ENCODE results near the gene DACT3. TPM values are rescaled to one million over a fixed set of nuclear protein-coding genes. Genes with fewer than 3 reads are reported as not detected.

Gene DACT3
- total and polyA plus RNA-seq, 2 of the 13 experiments (the other 11 are each of a cell fraction or from before 2014, with no cell fraction given) = 0.04 TPM; not detected in 1

GRCh38 chr19:46600384-46601317 is 60.3 kb downstream of the DACT3 start (continued):
- peak; percentile 76; the same call in 1 of the 2 replicates for TF ChIP-seq ZHX2 (IDR thresholded peaks at IDR 0.05; ENCODE audit: low read depth)
- TF ChIP-seq ZHX2 (CRISPR knock-in tag; IDR thresholded peaks at IDR 0.05; ENCODE audit: borderline replicate concordance) = no peak
- TF ChIP-seq CSRNP1 (CRISPR knock-in tag; IDR thresholded peaks at IDR 0.05) = no peak
- no peak for TF ChIP-seq IRF1 (CRISPR knock-in tag; IDR thresholded peaks at IDR 0.05; ENCODE audit: low read depth)
- TF ChIP-seq ZMYM3 (CRISPR knock-in tag; IDR thresholded peaks at IDR 0.05) = peak; percentile 77; the same call in 1 of the 2 replicates
- peak; percentile 85 for TF ChIP-seq TAF1 (CRISPR knock-in tag; IDR thresholded peaks at IDR 0.05)
- TF ChIP-seq PITX1 (CRISPR knock-in tag; IDR thresholded peaks at IDR 0.05) = no peak
- peak; percentile 95; the same call in 1 of the 2 replicates for TF ChIP-seq ZNF580 (CRISPR knock-in tag; IDR thresholded peaks at IDR 0.05; ENCODE audit: borderline replicate concordance, low read depth)
- no peak for TF ChIP-seq ZNF432 (CRISPR knock-in tag; IDR thresholded peaks at IDR 0.05; ENCODE audit: borderline replicate concordance)
- TF ChIP-seq ARID4A (CRISPR knock-in tag; IDR thresholded peaks at IDR 0.05; ENCODE audit: borderline replicate concordance) = peak; percentile 87
- no peak for TF ChIP-seq REXO4 (CRISPR knock-in tag; IDR thresholded peaks at IDR 0.05; ENCODE audit: borderline replicate concordance)
- TF ChIP-seq FOXO1 (CRISPR knock-in tag; IDR thresholded peaks at IDR 0.05) = no peak

Measured in HepG2 (cell line).